CD14-positive monocyte (primary cell): ENCODE data around the gene ZNF579. TPM values are rescaled to one million over a fixed set of nuclear protein-coding genes. Genes with fewer than 3 reads are reported as not detected.

Source experiments
- DNase-seq, 3 donors: peaks; one replicate each; pipeline ENCODE4 v3.0.0-alpha.2; 2011 to 2022
- H2AFZ ChIP-seq: 2 replicates; pipeline ENCODE4 v1.6.0; 2012; ENCODE audit warnings: mild to moderate bottlenecking, low read depth, low read length, inconsistent platforms; ENCODE audit not compliant: insufficient read depth, poor library complexity, severe bottlenecking
- H3K27ac ChIP-seq, 2 donors: 1 replicate in 1 of 2; 2 replicates in 1 of 2; pipeline ENCODE4 v1.5.1; 2012 to 2013; ENCODE audit warnings: low read length in 2 of 2, control low read depth in 1 of 2, inconsistent platforms in 1 of 2, low read depth in 1 of 2, mild to moderate bottlenecking in 1 of 2
- H3K27me3 ChIP-seq, 2 donors: one replicate each; pipeline versions ENCODE4 v1.6.0 to v1.6.1; 2011 to 2013; ENCODE audit warnings: low read length in 2 of 2; ENCODE audit not compliant: control insufficient read depth in 2 of 2, insufficient read depth in 2 of 2
- H3K36me3 ChIP-seq, 2 donors: replicated peaks in 1 of 2; 1 replicate in 1 of 2; 2 replicates in 1 of 2; pipeline versions ENCODE4 v1.5.1 to v1.6.1; 2012 to 2013; ENCODE audit warnings: low read length in 2 of 2, control low read depth in 1 of 2, inconsistent platforms in 1 of 2, mild to moderate bottlenecking in 1 of 2; ENCODE audit not compliant: insufficient read depth in 2 of 2, control insufficient read depth in 1 of 2
- H3K4me1 ChIP-seq, 2 donors: 1 replicate in 1 of 2; 2 replicates in 1 of 2; pipeline versions ENCODE4 v1.5.1 to v1.6.1; 2012 to 2013; ENCODE audit warnings: low read length in 2 of 2, control low read depth in 1 of 2, inconsistent platforms in 1 of 2, mild to moderate bottlenecking in 1 of 2, moderate library complexity in 1 of 2; ENCODE audit not compliant: insufficient read depth in 2 of 2, control insufficient read depth in 1 of 2
- H3K4me2 ChIP-seq: replicated peaks from 2 replicates; pipeline ENCODE3; 2012; ENCODE audit warnings: low read length, moderate library complexity, mild to moderate bottlenecking; ENCODE audit not compliant: poor library complexity, severe bottlenecking; ENCODE audit errors: extremely low read depth
- H3K4me3 ChIP-seq, 3 experiments: fragments of 200-600 bp in 1 of 3; sonication (generic) in 1 of 3; replicated peaks in 1 of 3; 1 replicate in 2 of 3; 2 replicates in 1 of 3; pipeline ENCODE4 v1.5.1; 2011 to 2013; ENCODE audit warnings: low read length in 3 of 3, mild to moderate bottlenecking in 3 of 3, control low read depth in 2 of 3, low read depth in 2 of 3, inconsistent platforms in 1 of 3, moderate library complexity in 1 of 3
- H3K79me2 ChIP-seq: 2 replicates; pipeline ENCODE4 v1.6.0; 2012; ENCODE audit warnings: mild to moderate bottlenecking, control low read depth, inconsistent platforms, low read length, moderate library complexity; ENCODE audit not compliant: insufficient read depth
- H3K9ac ChIP-seq: 2 replicates; pipeline ENCODE4 v1.6.0; 2017; ENCODE audit warnings: low read length, mild to moderate bottlenecking; ENCODE audit not compliant: insufficient read depth, poor library complexity, severe bottlenecking
- H3K9me3 ChIP-seq, 2 donors: replicated peaks in 1 of 2; 1 replicate in 1 of 2; 2 replicates in 1 of 2; pipeline versions ENCODE4 v1.5.1 to v1.6.1; 2012 to 2013; ENCODE audit warnings: low read length in 2 of 2, control low read depth in 1 of 2; ENCODE audit not compliant: control insufficient read depth in 1 of 2, insufficient read depth in 1 of 2
- H4K20me1 ChIP-seq: 2 replicates; pipeline ENCODE4 v1.6.0; 2012; ENCODE audit warnings: mild to moderate bottlenecking, low read length, control low read depth, moderate library complexity; ENCODE audit not compliant: insufficient read depth
- H3K27ac Mint-ChIP-seq, 7 donors: one replicate each; pipeline ENCODE4 v1.8.0; 2020; ENCODE audit warnings: mild to moderate bottlenecking in 7 of 7, mixed read lengths in 7 of 7, moderate library complexity in 6 of 7, inconsistent platforms in 2 of 7
- H3K27me3 Mint-ChIP-seq, 3 donors: one replicate each; pipeline ENCODE4 v1.8.0; 2021 to 2022; ENCODE audit warnings: low read depth in 3 of 3, mild to moderate bottlenecking in 3 of 3, mixed read lengths in 3 of 3, moderate library complexity in 3 of 3, inconsistent platforms in 1 of 3
- H3K36me3 Mint-ChIP-seq, 2 donors: one replicate each; pipeline ENCODE4 v1.8.0; 2020; ENCODE audit warnings: mixed read lengths in 2 of 2, inconsistent platforms in 1 of 2, mild to moderate bottlenecking in 1 of 2
- H3K4me1 Mint-ChIP-seq: one replicate; pipeline ENCODE4 v1.8.0; 2020; ENCODE audit warnings: mild to moderate bottlenecking, mixed read lengths
- H3K4me3 Mint-ChIP-seq, 2 donors: one replicate each; pipeline ENCODE4 v1.8.0; 2020; ENCODE audit warnings: mild to moderate bottlenecking in 2 of 2, mixed read lengths in 2 of 2, moderate library complexity in 1 of 2
- H3K9me3 Mint-ChIP-seq, 7 donors: one replicate each; pipeline ENCODE4 v1.8.0; 2020 to 2022; ENCODE audit warnings: mixed read lengths in 7 of 7, mild to moderate bottlenecking in 6 of 7, moderate library complexity in 6 of 7, inconsistent platforms in 2 of 7
- CTCF ChIP-seq: fragments of 200-600 bp; IDR thresholded peaks from one replicate; pipeline ENCODE4 v1.8.0; 2022; ENCODE audit warnings: antibody characterized with exemption, mild to moderate bottlenecking
- WGBS: methylation state at CpG from one replicate; pipeline ENCODE4 v1.1.5; 2013; ENCODE audit warnings: missing lambda C conversion rate; ENCODE audit not compliant: insufficient coverage; 5-methylcytosine and 5-hydroxymethylcytosine counted together
- intact Hi-C, 2 donors: fragments of 100-400 bp; cut with micrococcal nuclease; formaldehyde crosslinking; loops; one replicate each; pipeline versions ENCODE4 v1.15.0 to v1.15.1; 2023
- polyA plus RNA-seq, 3 donors: library from polyadenylated mRNA; depleted of rRNA in 1 of 3; unstranded in 2 of 3; stranded (reverse) in 1 of 3; fragments of 300-500 nt in 2 of 3; fragments of >200 nt in 1 of 3; fragmentation: Illumina TruSeq in 2 of 3; gene quantifications; 1 replicate in 2 of 3; 2 replicates in 1 of 3; pipeline ENCODE4 v1.2.3, GENCODE V29; 2012 to 2021

The ZNF579 gene
- polyA plus RNA-seq, 3 donors, result 0.05 to 1.8 TPM; not detected in 1

DNA sequence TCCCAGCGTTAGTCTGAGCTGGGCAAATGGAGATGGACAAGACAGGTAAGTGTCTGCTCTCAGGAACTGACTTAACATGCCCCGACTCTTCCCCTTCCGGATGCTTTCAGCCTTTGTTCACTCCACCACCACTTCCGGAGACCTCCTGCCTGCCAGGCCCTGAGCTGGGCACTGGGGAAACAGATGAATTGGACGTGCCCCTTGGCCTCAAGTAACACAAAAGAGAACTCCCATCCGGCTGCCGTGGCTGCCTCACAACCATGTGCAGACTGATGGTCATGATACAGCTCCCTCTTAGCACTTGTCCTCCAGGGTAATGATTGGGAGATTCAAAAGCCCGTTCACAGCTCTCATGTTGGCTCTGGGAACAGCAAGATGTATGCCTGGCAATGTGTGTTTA is 36.8 kb upstream of the ZNF579 start:
- peaks cover 52% of the 10 kb centered on the region for H3K4me1 Mint-ChIP-seq
- Histone ChIP-seq H3K27me3 (no peaks in the 10 kb centered on the region), H4K20me1 (peaks cover 10% of the 10 kb centered on the region), H3K36me3 (peaks cover 16 to 25% of the 10 kb centered on the region in 2 donors), H3K79me2 (peaks cover 30% of the 10 kb centered on the region), H3K9ac (no peak overlapping the region), H3K9me3 (no peaks in the 10 kb centered on the region), H2AFZ (no peak overlapping the region), H3K4me2 (no peak overlapping the region), H3K4me3 (no peak overlapping the region), H3K4me1 (peaks cover 50 to 57% of the 10 kb centered on the region in 2 donors), H3K27ac (peak overlapping the region in 1 of 2 donors; percentile 31)
- peak overlapping the region in 6 of 7 donors; percentile 17 to 81 (median 56) for H3K27ac Mint-ChIP-seq
- H3K36me3 Mint-ChIP-seq, result peaks cover 28 to 54% of the 10 kb centered on the region in 2 donors
- intact Hi-C loops, result no loop called here
- no peak for DNase-seq
- peaks cover 0 to 2% (median 2%) of the 10 kb centered on the region in 7 donors for H3K9me3 Mint-ChIP-seq
- TF ChIP-seq CTCF, result no peak
- H3K4me3 Mint-ChIP-seq, result no peak overlapping the region
- peaks cover 0 to 4% (median 0%) of the 10 kb centered on the region in 3 donors for H3K27me3 Mint-ChIP-seq
- WGBS, result 92% methylated on average over 4 of the region's 8 CpGs

GRCh38 chr19:55616395-55616875 is 35.8 kb upstream of the ZNF579 start:
- peaks cover 0 to 4% (median 0%) of the 10 kb centered on the region in 3 donors for H3K27me3 Mint-ChIP-seq
- DNase-seq, result no peak
- no peak overlapping the region for H3K4me3 Mint-ChIP-seq
- TF ChIP-seq CTCF, result no peak
- intact Hi-C loops, result no loop called here
- peaks cover 55 to 57% of the 10 kb centered on the region in 2 donors for H3K4me1 ChIP-seq
- peaks cover 0 to 2% (median 2%) of the 10 kb centered on the region in 7 donors for H3K9me3 Mint-ChIP-seq
- H2AFZ ChIP-seq, result no peak overlapping the region
- peaks cover 28 to 50% of the 10 kb centered on the region in 2 donors for H3K36me3 Mint-ChIP-seq
- WGBS, result 97% methylated on average over 35 of the region's 38 CpGs
- no peaks in the 10 kb centered on the region for H3K9me3 ChIP-seq
- peaks cover 37% of the 10 kb centered on the region for H3K79me2 ChIP-seq
- H3K27me3 ChIP-seq, result no peaks in the 10 kb centered on the region
- H3K4me1 Mint-ChIP-seq, result peaks cover 59% of the 10 kb centered on the region
- H3K36me3 ChIP-seq, result peaks cover 16 to 25% of the 10 kb centered on the region in 2 donors
- no peak overlapping the region for H3K4me3 ChIP-seq
- H3K27ac ChIP-seq, result no peak overlapping the region
- no peak overlapping the region for H3K27ac Mint-ChIP-seq
- peaks cover 20% of the 10 kb centered on the region for H4K20me1 ChIP-seq
- no peak overlapping the region for H3K4me2 ChIP-seq
- H3K9ac ChIP-seq, result no peak overlapping the region
